GM19099 (cell line): Measurements from ENCODE around the gene BLTP1.

Experiments used
- POLR2A ChIP-seq: IDR thresholded peaks from 3 replicates; pipeline ENCODE4 v1.6.1; 2011; ENCODE audit warnings: low read depth; ENCODE audit not compliant: insufficient read length; ENCODE audit errors: extremely low read depth

The BLTP1 gene, protein sequence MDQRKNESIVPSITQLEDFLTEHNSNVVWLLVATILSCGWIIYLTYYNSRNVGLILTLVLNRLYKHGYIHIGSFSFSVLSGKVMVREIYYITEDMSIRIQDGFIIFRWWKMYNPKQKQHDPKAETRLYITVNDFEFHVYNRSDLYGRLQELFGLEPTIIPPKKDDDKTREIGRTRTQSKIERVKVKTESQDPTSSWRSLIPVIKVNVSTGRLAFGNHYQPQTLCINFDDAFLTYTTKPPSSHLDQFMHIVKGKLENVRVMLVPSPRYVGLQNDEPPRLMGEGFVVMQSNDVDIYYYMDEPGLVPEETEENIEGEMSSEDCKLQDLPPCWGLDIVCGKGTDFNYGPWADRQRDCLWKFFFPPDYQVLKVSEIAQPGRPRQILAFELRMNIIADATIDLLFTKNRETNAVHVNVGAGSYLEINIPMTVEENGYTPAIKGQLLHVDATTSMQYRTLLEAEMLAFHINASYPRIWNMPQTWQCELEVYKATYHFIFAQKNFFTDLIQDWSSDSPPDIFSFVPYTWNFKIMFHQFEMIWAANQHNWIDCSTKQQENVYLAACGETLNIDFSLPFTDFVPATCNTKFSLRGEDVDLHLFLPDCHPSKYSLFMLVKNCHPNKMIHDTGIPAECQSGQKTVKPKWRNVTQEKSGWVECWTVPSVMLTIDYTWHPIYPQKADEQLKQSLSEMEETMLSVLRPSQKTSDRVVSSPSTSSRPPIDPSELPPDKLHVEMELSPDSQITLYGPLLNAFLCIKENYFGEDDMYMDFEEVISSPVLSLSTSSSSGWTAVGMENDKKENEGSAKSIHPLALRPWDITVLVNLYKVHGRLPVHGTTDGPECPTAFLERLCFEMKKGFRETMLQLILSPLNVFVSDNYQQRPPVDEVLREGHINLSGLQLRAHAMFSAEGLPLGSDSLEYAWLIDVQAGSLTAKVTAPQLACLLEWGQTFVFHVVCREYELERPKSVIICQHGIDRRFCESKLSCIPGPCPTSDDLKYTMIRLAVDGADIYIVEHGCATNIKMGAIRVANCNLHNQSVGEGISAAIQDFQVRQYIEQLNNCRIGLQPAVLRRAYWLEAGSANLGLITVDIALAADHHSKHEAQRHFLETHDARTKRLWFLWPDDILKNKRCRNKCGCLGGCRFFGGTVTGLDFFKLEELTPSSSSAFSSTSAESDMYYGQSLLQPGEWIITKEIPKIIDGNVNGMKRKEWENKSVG (N-terminal part only)

DNA sequence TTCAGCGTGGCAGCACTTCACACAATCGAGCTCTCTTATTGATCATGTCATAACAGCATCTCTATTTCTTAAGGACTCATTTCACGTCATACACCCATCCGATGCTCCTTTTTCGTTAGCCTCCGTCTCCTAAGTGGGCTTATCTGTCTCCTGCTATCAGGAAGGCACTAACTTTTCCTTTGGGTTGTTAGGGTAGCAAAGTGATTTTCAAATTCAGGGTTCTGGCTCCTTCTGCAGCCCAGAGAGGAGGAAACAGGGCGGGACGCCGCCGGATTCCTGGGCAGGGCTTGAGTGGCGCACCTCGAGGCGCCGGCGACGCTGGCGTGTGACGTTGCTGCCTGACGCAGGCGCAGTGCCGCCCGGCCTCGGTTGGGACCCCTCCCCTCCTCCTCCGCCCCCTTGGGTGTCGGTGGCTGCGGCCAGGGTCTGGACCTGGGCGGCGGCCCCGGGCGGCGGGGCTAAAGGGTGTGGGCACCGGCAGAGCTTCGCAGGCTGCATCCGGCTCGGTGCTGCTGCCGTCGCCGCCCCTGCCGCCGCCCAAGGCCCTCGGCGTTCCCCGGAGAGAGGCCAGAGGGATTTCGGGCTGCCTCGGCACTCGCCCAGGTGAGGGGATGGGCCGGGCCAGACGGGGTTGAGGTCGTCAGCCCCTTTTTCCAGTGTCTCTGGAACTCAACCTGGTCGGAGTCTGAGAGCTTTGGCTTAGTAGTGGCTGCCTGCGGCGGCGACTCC is at the start of gene BLTP1:
Gene BLTP1, plus strand, starts transcription at position 350 of the 729 bp plus-strand sequence. CDS start 18,317 bp downstream, outside the sequence.
- peak; percentile 81 for TF ChIP-seq POLR2A

DNA sequence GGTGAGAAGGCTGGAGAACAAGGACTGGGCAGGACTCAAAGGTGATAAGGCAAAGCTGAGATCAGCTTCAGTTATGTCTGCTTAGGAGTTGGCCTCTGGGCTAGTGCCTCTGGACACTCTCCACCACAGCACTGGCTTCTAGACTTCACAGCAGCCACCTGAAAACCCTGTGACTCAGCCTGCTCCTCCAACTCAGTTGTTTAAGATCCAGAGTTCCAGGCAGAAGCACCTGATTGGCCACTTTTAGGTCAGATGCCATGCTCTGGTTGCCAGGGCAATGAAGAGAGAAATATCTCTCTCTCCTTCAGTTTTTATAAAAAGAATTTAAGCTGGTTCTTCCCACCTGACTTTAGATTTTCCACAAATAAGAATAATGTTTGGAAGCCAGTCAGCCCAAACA is 47.9 kb upstream of the BLTP1 start:
- no peak for TF ChIP-seq POLR2A

DNA sequence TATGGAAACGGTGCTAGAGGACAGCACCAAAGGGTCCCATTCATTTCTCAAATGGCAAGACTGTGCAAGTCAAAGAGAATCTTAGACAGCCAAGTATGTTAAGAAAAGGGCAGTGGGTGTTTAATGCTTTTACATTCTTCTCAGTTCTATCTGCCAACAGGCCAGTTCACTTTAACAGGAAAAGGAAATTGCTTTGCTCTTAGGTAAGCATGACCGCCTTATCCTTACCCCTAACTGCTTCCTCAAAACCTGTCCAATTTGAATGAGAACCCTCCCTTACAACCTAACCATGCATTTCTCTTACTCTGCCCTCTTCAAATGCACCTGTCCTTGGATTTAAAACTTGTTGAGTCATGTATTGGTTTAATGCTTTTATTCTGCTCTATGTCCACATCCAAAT is 44.5 kb upstream of the BLTP1 start:
- no peak for TF ChIP-seq POLR2A

DNA sequence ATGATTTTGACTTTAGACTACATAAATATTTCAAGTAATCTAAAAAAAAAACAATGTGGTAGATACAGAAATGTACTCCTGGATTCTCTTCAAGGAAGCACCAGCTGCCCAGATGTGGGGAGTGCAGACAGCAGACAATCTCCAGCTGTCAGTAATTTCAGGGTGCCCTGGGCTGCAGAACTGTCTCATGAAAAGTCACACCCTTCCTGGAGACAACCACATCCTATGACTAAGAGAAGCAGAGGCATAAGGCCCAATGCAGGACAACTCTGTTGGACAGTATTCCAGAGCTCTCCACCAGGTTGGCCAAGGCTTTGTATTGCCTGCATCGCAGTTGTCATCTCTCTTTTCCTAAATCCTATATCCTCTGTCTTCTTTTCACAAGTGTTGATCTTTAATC is 34.4 kb upstream of the BLTP1 start:
- TF ChIP-seq POLR2A, result no peak

DNA sequence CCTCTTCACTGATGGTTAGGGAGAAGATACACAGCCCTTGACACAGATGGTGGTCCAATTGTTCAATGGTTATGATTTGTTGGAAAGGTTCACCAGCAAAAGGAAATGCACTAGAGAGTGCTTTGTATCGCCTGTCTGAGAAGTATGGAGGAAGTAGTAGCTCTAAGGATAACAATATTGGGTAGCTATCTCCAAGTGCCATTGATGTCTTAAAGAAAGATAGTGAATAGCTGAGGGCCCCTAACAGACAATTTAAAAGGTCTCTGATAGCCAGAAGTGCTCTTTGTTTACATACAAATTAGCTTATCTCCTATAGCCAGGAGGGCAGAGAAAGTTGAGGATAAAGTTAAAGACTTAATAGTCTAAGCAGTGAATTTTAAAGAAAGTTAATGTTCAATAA is 33.9 kb upstream of the BLTP1 start:
- no peak for TF ChIP-seq POLR2A

DNA sequence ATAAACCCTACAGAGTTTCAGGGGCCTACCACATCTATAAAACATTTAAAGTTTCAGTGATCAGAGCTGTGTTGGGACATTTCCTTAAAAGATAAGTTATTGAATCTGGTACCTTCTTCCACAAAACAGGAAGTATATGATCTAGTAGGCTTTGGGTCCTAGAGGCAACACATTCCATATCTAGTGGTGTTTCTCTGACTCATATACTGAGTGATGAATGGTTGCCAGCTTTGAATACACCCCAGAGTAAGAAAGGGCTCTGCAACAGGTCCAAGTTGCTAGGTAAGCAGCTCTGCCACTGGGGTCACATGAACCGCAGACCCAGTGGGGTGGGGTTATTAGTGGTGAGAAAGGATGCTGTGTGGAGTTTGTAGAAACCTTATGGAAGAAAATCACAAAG is 32.4 kb upstream of the BLTP1 start:
- no peak for TF ChIP-seq POLR2A

DNA sequence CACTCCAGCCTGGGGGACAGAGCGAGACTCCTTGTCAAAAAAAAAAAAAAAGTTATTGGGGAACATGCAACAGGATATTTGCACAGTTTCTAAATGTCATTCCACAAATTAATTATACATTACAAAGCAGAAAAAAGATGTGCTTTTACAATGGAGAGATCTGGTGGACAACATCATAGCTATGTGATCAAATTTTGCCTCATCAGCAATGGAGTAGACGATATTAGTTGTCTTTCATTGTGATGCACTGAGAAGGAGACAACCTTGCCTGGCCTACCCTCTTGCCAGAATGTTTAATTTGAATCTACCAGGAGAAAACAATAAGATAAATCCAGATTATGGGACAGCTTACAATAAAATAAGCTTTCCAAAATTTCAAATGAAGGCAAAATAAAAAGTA is 30.5 kb upstream of the BLTP1 start:
- TF ChIP-seq POLR2A, result no peak

DNA sequence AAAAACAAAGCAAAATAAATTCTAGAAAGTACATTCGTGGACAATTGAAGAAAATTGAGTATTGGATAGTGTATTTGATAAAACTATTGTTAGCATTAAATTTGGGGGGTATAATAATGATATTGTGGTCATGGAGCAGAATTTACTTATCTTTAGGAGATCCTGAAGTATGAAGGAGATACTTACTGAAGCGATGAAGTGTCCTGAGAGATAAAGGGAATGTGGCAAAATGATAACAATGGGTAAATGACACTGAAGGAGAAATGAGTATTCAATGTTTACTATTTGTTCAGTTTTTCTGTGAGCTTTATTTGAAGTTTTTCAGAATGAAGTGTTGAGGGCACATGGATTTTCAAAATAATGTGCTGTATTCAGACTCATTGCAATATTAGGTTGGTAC is 30.0 kb upstream of the BLTP1 start:
- no peak for TF ChIP-seq POLR2A

DNA sequence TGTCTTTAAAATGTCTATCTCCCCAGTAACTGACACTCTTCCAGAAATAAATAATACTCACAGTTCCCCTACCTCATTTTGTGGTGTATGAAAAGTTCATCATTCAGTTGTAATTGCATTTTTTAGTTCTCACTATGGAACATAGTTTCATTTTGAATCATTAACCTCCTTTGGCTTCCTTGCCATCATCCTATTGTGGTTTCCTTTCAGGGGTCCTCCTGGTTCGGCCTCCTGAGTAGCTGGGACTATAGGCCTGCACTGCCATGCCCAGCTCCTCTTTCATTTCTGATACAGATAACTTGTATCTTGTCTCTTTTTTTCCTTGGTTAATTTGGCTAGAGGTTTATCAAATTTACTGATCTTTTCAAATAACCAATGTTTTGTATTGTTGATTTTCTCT is 23.1 kb upstream of the BLTP1 start:
- TF ChIP-seq POLR2A, result no peak

DNA sequence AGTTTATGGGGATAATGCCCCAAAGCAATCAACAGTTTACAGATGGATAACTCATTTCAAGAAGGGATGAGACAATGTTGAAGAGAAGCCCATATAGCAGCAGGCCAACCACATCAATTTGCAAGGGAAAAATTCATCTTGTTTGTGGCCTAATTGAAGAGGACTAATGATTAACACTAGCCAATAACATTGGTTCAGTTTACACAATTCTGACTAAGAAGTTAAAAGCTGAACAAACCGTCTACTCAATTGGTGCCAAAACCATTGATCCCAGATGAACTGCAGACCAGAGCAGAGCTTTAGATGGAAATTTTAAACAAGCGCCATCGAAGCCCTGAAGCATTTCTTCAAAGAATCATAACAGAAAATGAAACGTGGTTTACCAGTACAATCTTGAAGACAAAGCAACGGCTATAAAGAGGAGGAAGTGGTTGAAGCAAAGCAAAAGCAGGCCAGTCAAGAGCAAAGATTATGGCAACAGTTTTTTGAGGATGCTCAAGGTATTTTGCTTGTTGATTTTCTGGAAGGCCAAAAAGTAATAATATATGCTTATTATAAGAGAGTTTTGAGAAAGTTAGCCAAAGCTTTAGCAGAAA is 20.5 kb upstream of the BLTP1 start:
- TF ChIP-seq POLR2A, result no peak

DNA sequence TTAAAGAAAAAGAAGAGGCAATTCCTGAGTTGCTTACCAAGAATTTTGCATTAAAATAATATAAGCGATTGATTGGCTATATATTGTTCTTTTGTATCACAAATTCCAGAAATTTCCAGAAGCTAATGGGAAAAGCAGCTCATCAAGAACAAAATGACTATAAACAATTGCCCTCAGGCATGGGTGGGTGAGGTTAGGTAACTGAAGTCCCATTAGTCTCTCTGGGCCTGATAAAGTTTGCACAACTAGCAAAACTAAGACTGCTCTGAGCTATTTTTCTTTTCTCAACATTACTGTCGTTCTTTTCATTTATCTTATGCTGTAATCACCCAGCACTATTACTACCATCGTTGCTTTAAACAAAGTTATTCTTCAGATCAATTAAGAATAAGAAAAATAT is 19.2 kb upstream of the BLTP1 start:
- no peak for TF ChIP-seq POLR2A

DNA sequence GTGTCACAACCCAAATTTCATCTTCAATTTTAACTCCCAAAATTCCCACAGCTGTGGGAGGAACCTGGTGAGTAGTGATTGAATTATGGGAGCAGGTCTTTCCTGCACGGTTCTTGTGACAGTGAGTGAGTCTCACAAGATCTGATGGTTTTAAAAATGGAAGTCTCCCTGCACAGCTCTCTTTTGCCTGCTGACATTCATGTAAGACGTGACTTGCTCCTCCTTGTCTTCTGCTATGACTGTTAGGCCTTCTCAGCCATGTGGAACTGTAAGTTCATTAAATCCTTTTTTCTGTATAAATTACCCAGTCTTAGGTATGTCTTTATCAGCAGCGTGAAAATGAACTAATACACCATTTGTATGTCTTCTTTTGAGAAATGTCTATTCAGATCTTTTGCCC is 13.0 kb upstream of the BLTP1 start:
- no peak for TF ChIP-seq POLR2A

DNA sequence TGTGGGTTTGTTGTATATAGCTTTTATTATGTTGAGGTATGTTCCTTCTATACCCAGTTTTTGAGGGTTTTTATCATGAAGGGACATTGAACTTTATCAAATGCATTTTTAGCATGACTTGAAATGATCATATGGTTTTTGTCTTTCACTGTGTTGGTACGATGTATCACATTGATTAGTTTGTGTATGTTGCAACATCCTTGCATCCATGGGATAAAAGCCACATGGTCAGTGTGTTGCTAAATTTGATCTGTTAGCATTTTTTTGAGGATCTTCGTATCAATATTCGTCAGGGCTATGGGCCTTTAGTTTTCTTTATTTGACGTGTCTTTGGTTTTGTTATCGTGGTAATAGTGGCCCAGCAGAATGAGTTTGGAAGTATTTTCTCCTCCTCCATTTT is 11.3 kb upstream of the BLTP1 start:
- no peak for TF ChIP-seq POLR2A

DNA sequence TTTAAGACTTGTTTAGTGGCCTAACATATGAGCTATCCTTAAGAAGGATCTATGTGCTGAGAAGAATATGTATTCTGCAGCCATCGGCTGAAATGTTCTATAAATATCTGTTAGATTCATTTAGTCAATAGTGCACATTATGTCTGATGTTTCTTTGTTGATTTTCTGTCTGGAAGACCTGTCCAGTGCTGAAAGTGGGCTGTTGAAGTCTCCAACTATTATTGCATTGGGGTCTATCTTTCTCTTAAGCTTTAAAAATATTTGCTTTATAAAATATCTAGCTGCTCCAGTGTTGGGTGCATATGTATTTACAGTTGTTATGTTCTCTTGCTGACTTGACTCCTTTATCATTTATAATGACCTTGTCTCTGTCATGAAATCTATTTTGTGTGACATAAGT is 9.4 kb upstream of the BLTP1 start:
- no peak for TF ChIP-seq POLR2A

DNA sequence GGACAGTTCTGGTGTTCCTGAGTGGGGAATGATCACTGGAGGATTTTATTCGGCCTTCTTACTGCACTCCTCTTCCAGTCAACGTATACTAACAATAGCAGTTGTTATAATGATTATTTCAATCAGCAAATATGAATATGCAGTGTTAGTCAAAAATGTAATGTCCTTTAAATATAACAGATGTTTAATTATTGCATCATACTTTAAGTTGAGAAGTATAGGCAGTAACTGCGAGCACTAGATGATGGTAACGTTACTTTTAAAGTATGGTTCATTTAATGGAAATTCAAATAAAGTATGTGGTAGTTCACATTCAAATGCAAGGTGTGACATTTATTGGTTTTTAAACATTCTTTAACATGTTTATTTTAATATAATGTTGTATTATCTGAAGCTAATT is 5.5 kb upstream of the BLTP1 start:
- no peak for TF ChIP-seq POLR2A

DNA sequence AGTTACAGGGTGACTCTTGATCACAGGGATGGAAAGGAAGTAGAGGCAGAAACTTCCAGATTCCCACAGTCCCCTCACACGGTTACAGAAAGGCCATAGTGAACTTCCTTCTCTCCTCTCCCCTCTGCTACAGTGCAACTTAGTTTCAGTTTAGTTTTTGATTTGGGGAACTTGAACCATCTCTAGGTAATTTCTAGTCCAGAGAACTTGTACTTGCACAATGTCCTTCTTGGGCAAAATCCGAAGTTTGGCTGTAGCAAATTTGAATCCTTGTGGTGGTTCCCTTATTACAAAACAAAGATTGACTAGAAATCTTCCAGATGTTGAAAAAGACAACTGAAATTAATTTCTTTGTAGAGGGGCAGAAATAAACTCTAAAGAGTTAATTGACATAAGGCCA is 1.2 kb upstream of the BLTP1 start:
- TF ChIP-seq POLR2A, result no peak
